ENCODE measurements around the gene TMEM88.

The TMEM88 gene

DNA sequence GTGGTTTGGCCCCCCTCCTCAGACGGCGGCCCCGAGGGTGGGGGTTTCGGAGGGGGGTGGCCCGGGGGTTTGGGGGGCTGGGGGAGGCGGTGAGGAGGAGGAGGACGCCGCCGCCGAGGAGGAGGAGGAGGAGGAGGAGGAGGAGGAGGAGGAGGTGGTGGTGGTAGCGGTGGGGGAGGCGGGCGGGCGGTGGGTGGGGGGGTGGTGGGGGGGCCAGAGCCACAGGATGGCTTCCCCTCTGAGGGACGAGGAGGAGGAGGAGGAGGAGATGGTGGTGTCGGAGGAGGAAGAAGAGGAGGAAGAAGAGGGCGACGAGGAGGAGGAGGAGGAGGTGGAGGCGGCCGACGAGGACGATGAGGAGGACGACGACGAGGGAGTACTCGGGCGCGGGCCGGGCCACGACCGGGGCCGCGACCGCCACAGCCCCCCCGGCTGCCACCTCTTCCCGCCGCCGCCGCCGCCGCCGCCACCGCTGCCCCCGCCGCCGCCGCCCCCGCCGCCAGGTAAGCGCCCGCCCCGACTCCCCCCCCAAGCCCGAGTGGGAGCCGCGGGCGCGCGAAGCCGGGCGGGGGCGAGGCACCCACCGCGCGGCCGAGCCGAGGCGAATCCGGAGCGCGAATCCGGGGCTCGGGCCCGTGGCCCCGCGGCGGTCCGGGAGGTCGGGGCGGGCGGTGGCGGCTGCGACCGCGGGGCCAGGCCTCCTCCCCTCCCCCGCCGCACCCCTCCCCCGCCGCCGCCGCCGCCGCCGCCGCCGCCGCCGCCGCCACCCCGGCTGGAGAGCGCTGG is 29.9 kb downstream of the TMEM88 start:
- DNase-seq, result peak in 1 of 51 donors; percentile 27

GRCh38 chr17:7885367-7886226 is 30.7 kb downstream of the TMEM88 start:
- DNase-seq, result peak in 15 of 51 donors; percentile 18 to 63 (median 37)

DNA sequence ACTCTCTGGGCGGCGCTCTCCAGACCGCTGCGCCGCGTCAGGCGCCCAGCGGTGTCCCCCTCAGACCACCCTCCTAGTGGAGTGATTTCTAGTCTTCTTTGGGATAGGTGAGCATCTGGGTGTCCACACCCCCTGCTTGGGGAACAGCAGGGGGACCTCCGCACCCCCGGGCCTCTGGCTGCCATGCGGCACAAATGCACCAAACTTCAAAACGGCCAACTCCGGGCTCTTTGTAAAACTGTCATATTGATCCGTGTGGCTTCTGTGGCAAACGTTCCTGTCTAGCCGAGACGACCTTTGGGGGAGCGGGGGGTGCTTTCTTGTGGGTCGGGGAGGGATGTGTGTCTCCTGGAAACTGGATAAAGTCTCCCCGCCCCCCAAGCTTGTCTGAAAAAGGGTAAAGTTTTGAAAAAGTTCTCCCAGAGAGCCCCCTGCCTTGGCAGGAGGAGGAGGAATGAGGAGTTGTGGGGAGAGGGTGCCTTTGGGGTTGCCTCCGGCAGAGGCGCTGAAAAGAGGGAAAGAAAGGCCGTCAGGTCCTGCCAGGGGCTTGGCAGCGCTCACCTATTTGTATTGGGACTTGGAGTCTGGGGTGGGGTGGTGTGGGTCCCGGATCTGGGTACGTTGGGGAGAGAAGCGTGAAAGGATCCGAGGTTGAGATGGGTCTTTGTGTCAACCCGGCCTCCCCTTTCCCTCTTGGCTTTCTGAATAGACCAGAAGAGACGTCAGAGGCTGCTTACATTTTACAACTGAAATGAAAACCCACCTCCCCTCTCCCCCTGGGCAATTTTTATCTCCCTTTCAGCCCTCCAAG is 31.6 kb downstream of the TMEM88 start:
- DNase-seq, result peak in 7 of 51 donors; percentile 7 to 62 (median 36)

DNA sequence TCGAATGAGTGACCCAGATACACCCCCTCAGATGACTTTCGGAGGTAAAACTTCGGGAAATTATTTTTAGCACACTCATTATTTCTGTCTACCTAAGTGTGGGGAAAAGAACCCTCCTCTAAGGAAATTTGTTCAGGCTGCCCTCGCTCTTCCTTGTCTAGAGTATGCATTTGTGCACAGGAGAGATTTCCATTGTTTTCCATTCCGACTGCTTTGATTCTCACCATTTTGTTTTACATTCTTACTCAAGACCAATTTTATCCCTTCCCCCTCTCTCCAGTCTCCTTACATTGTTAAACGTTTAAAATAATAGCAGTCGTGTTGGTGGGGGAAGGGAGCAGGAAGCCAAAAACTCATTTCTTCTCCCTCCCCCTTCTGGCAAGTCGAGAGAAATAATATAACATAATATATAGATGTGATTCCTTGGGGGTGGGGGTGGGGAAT is 32.2 kb downstream of the TMEM88 start:
- DNase-seq, result no peak

DNA sequence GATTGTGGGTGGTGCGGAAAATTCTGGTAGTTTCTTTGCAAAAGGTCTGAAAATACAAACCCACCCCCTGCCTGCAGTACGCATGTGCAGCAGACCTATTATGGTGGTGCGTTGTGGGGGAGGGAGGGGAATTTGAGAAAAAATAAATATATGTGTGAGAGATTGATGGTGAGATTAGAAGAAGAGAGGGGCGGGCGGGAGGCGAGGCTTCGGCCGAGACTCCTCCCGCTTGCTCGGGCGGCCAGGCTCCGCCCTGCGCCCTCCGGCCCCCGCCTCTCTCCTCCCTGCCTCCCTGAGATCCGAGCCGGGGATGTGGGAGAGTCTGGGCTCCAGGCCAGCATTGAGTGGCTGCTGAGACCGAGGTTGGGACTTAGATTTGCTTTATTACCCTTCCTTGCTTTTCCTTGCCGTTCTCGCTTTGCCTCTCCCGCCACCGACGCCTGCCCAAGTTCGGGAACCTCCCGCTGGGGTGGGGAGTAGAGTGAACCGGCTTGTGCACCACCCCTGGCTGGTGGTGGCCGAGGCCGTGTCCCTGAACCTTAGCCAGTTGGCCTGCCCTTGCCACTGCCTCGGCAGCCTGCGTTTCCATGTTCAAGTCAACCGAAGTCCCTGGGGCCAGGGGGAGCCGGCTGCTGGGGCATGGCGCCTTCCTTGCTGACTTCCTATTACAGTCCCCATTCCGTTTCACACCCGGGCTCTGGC is 32.8 kb downstream of the TMEM88 start:
- DNase-seq, result peak in 49 of 51 donors; percentile 28 to 91 (median 83)

- DNase-seq, result peak in 2 of 51 donors; percentile 43 to 50
Measured at GRCh38 chr17:7888184-7888920, 33.5 kb downstream of the TMEM88 start, which contains the start of gene CHD3. TSS of gene CHD3 (plus strand) at chr17:7888789. CDS start at chr17:7889001, 212 bp downstream.

DNA sequence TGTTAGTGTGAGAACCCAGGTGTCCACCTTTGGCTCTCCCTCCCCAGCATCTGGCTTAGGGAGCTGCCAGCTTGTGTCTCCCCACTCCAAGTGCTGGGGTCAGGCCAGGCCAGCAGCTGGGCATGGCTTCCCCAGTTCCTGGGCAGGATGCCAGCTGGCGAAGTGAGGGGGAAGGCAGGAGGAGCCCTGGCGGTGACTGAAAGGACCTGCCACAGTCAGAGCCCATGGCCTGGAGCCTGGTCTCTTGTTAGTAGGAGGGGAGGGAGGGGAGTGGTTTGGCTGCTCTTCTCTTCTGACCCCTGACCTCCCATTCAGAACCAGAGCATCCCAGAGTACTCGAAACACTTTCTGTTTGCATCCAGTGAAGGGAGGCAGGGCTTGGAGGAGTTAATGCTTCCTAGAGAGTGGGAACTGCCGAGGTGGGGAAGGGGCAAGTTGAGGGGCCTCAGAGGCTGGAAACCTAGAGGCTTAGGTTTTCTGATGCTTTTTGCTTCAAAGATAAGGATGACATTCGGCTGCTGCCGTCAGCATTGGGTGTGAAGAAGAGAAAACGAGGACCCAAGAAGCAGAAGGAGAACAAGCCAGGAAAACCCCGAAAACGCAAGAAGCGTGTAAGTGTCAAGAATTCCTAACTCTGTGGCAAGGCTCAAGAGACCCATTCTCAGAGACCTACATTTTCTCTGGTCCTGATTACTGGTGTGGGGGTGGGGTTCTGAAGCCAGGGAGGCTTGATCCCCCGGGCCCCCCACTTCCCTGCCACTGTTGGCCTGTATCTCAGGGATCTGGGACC is 34.5 kb downstream of the TMEM88 start:
- peak; percentile 38 to 99 (median 95) for DNase-seq

DNA sequence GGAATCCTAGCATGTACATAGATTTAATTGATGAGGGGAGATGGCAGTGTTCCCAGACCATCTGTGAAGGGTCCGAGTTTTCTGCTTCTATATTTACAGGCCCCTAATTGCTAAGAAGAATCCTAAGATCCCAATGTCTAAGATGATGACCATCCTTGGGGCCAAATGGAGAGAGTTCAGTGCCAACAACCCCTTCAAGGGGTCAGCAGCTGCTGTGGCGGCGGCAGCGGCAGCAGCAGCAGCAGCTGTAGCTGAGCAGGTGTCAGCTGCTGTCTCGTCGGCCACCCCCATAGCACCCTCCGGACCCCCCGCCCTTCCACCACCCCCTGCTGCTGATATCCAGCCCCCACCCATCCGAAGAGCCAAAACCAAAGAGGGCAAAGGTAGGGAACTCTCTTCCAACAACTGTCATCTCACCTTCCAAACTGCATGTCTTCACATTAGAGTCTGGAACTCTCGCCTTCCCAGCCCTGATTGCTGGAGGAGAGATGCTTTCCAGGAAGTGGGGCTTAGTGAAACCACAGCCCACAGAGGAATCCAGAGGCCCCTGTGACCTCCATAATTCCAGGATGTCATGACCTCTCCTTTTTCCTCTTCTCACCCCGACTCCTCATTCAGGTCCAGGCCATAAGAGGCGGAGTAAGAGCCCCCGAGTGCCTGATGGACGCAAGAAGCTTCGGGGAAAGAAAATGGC is 38.5 kb downstream of the TMEM88 start:
- DNase-seq, result no peak

DNA sequence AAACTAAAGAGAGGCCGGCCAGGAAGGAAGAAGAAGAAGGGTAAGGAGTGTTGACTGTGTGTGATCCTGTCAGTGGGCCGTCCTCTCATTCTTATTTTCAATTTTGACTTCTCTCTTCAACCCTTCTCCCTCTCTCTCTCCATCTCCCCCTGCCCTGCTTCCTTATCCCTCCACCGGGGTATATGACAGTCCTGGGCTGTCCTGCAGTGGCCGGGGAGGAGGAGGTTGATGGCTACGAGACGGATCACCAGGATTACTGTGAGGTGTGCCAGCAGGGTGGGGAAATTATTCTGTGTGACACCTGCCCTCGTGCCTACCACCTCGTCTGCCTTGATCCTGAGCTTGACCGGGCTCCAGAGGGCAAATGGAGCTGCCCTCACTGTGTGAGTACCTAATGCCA is 39.4 kb downstream of the TMEM88 start:
- DNase-seq, result no peak

GRCh38 chr17:7894866-7895265 is 40.0 kb downstream of the TMEM88 start:
- DNase-seq, result no peak

DNA sequence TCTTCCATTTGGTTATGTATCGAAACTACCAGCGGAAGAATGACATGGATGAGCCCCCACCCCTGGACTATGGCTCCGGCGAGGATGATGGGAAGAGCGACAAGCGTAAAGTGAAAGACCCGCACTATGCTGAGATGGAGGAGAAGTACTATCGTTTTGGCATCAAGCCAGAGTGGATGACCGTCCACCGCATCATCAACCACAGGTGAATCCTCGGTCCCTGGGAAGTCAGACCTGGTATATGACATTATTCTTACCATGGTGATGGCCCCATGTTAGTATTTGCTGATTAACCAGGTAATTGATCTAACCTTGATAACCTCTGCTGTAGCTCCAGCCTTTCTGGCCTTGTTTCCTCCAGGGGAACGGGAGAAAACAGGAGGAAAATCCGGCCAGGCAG is 42.2 kb downstream of the TMEM88 start:
- no peak for DNase-seq

DNA sequence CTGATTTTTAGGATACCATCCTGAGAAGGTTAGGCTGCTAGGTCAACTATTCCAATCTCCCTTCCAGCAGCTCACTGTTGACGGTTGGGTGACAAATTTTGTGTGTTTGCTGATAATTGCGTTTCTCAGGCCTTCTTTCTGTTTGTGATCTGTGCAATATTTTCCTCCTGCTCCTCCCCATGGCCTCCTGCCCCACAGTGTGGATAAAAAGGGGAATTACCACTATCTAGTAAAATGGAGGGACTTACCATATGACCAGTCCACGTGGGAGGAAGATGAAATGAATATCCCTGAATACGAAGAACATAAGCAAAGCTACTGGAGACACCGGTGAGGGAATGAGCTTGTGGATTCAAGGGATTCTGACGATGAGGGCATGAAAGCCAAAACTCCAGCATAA is 42.9 kb downstream of the TMEM88 start:
- DNase-seq, result peak in 8 of 51 donors; percentile 9 to 69 (median 34)

- peak in 4 of 51 donors; percentile 3 to 33 (median 22) for DNase-seq
Measured at GRCh38 chr17:7903154-7904103, 48.6 kb downstream of the TMEM88 start.
